Sigmoid colon (tissue), 7 donors: Measurements from ENCODE around the gene EPB41L3. TPM values are rescaled to one million over a fixed set of nuclear protein-coding genes. Genes with fewer than 3 reads are reported as not detected.

Source experiments
- DNase-seq: peaks from one replicate; pipeline ENCODE4 v3.0.0-alpha.2; 2019
- H3K27ac ChIP-seq, 4 donors: fragments of 200-600 bp; sonication (generic); one replicate each; pipeline ENCODE4 v1.5.1; 2016 to 2019; ENCODE audit warnings: mild to moderate bottlenecking in 1 of 4
- H3K27me3 ChIP-seq, 3 donors: fragments of 200-600 bp; sonication (generic); one replicate each; pipeline ENCODE4 v1.5.1; 2019; ENCODE audit warnings: mild to moderate bottlenecking in 1 of 3
- H3K36me3 ChIP-seq, 4 donors: fragments of 200-600 bp; sonication (generic); one replicate each; pipeline ENCODE4 v1.5.1; 2016 to 2019
- H3K4me1 ChIP-seq, 4 donors: fragments of 200-600 bp; sonication (generic); one replicate each; pipeline ENCODE4 v1.5.1; 2017 to 2019
- H3K4me3 ChIP-seq, 4 donors: fragments of 200-600 bp; sonication (generic); one replicate each; pipeline ENCODE4 v1.5.1; 2017 to 2019; ENCODE audit warnings: mild to moderate bottlenecking in 2 of 4, moderate library complexity in 1 of 4
- H3K9me3 ChIP-seq, 4 donors: fragments of 200-600 bp in 3 of 4; sonication (generic) in 3 of 4; one replicate each; pipeline versions ENCODE4 v1.5.1 to v1.6.1; 2013 to 2019
- CTCF ChIP-seq, 4 experiments: fragments of 450-650 bp in 3 of 4; fragments of 200-600 bp in 1 of 4; IDR thresholded peaks; one replicate each; pipeline ENCODE4 v1.5.1; 2016 to 2019; ENCODE audit warnings: antibody characterized with exemption in 4 of 4, mild to moderate bottlenecking in 3 of 4, moderate library complexity in 2 of 4
- EP300 ChIP-seq, 4 donors: sonication (generic); formaldehyde crosslinking; IDR thresholded peaks; one replicate each; pipeline ENCODE4 v1.6.1; 2017; ENCODE audit warnings: antibody characterized with exemption in 4 of 4
- POLR2A ChIP-seq, 2 donors: fragments of 450-650 bp; IDR thresholded peaks; one replicate each; pipeline ENCODE4 v1.6.1; 2016; ENCODE audit warnings: antibody characterized with exemption in 2 of 2, mild to moderate bottlenecking in 2 of 2, moderate library complexity in 2 of 2
- POLR2AphosphoS5 ChIP-seq, 4 donors: sonication (generic); formaldehyde crosslinking; IDR thresholded peaks; one replicate each; pipeline ENCODE4 v1.6.1; 2017; ENCODE audit warnings: antibody characterized with exemption in 4 of 4
- whole genome bisulfite sequencing, 2 donors: extraction: QIAGEN DNeasy Blood & Tissue Kit; methylation state at CpG; one replicate each; pipeline ENCODE4 v1.1.7; 2013; 5-methylcytosine and 5-hydroxymethylcytosine counted together
- intact Hi-C: fragments of 100-400 bp; cut with DNase I; formaldehyde crosslinking; loops from one replicate; pipeline ENCODE4 v1.15.1; 2023
- polyA plus RNA-seq, 3 donors: library from polyadenylated mRNA; stranded (reverse); fragments of 200-250 nt; gene quantifications; one replicate each; pipeline ENCODE4 v1.2.3, GENCODE V29; 2013
- total RNA-seq, 4 donors: library from RNA; depleted of rRNA; stranded (reverse); fragments of >200 nt; gene quantifications; one replicate each; pipeline ENCODE4 v1.1.0, GENCODE V29; 2016
- donor health status: healthy with polysubstance abuse.
- donor health status: Bipolar disorder and iron deficiency.
- donor health status: healthy.

The EPB41L3 gene
- total and polyA plus RNA-seq, 7 donors = 26.1 to 156 (median 78.8) TPM

- no peak overlapping the region for H3K27ac ChIP-seq
- 91 to 96% methylated on average over 1 of the region's 1 CpG for WGBS, 2 donors
- TF ChIP-seq POLR2A (IDR thresholded peaks at IDR 0.05) (no peak), POLR2AphosphoS5 (IDR thresholded peaks at IDR 0.05) (no peak), CTCF (IDR thresholded peaks at IDR 0.05) (no peak), EP300 (IDR thresholded peaks at IDR 0.05) (no peak)
- intact Hi-C loops = no loop called here
- no peaks in the 10 kb centered on the region for H3K27me3 ChIP-seq
- no peaks in the 10 kb centered on the region for H3K36me3 ChIP-seq
- no peak for DNase-seq
- no peaks in the 10 kb centered on the region for H3K9me3 ChIP-seq
- no peak overlapping the region for H3K4me3 ChIP-seq
- no peaks in the 10 kb centered on the region for H3K4me1 ChIP-seq
Observed at GRCh38 chr18:5558851-5559250, 15.1 kb upstream of the EPB41L3 start.

GRCh38 chr18:5556310-5556974 is 12.6 kb upstream of the EPB41L3 start:
- Histone ChIP-seq H3K36me3 (no peaks in the 10 kb centered on the region), H3K4me1 (no peaks in the 10 kb centered on the region), H3K27me3 (no peaks in the 10 kb centered on the region), H3K9me3 (no peaks in the 10 kb centered on the region), H3K27ac (peak overlapping the region in 3 of 4 donors; percentile 29 to 43 (median 35)), H3K4me3 (no peak overlapping the region)
- intact Hi-C loops = no loop called here
- WGBS, 2 donors = 81 to 89% methylated on average over 8 of the region's 8 CpGs
- TF ChIP-seq POLR2A (IDR thresholded peaks at IDR 0.05) (no peak), POLR2AphosphoS5 (IDR thresholded peaks at IDR 0.05) (no peak), EP300 (IDR thresholded peaks at IDR 0.05) (no peak), CTCF (IDR thresholded peaks at IDR 0.05) (no peak)
- no peak for DNase-seq

- Histone ChIP-seq H3K4me1 (no peaks in the 10 kb centered on the region), H3K36me3 (no peaks in the 10 kb centered on the region), H3K4me3 (no peak overlapping the region), H3K27me3 (no peaks in the 10 kb centered on the region), H3K27ac (no peak overlapping the region), H3K9me3 (no peaks in the 10 kb centered on the region)
- intact Hi-C loops = no loop called here
- DNase-seq = no peak
- WGBS, 2 donors = 91 to 92% methylated on average over 4 of the region's 4 CpGs
- TF ChIP-seq CTCF (IDR thresholded peaks at IDR 0.05) (no peak), POLR2A (IDR thresholded peaks at IDR 0.05) (no peak), EP300 (IDR thresholded peaks at IDR 0.05) (no peak), POLR2AphosphoS5 (IDR thresholded peaks at IDR 0.05) (no peak)
Observed at GRCh38 chr18:5554629-5555028, 10.8 kb upstream of the EPB41L3 start.

- H3K4me3 ChIP-seq = no peak overlapping the region
- intact Hi-C loops = loop anchor here (2.0 to 5.0 kb wide), 2 partner anchors 81 to 122 kb away; no protein-coding TSS in a partner anchor
- no peaks in the 10 kb centered on the region for H3K36me3 ChIP-seq
- peaks cover 0 to 25% (median 4%) of the 10 kb centered on the region in 4 donors for H3K4me1 ChIP-seq
- peaks cover 0 to 14% (median 0%) of the 10 kb centered on the region in 3 donors for H3K27me3 ChIP-seq
- no peaks in the 10 kb centered on the region for H3K9me3 ChIP-seq
- H3K27ac ChIP-seq = no peak overlapping the region
- 33 to 42% methylated on average over 3 of the region's 3 CpGs for WGBS, 2 donors
- no peak for DNase-seq
- TF ChIP-seq CTCF (IDR thresholded peaks at IDR 0.05) = peak in 3 of 4 experiments; percentile 35 to 73 (median 62)
- no peak for TF ChIP-seq POLR2A (IDR thresholded peaks at IDR 0.05)
- TF ChIP-seq POLR2AphosphoS5 (IDR thresholded peaks at IDR 0.05) = no peak
- no peak for TF ChIP-seq EP300 (IDR thresholded peaks at IDR 0.05)
Observed at GRCh38 chr18:5546660-5547059, 2.9 kb upstream of the EPB41L3 start.
